Activated effector memory CD4-positive, alpha-beta T cell treated with Interleukin-2 at 50 U/mL for 16 hours (primary cell): ENCODE data around the gene SLC22A31.
"Not testable (repeated sequence)": the region's sequence is repeated elsewhere in the genome, so short reads cannot be mapped to it uniquely, and the experiment has no call there.

ENCODE experiments used
- DNase-seq: peaks from one replicate; pipeline ENCODE4 v3.0.0-alpha.2; 2020

SLC22A31 gene

GRCh38 chr16:89192956-89193575 lies 7.3 kb downstream of the SLC22A31 start:
- DNase-seq = no peak

- peak; percentile 41 for DNase-seq
Measured at GRCh38 chr16:89192186-89192955, 8.0 kb downstream of the SLC22A31 start.

- DNase-seq = no peak
Measured at GRCh38 chr16:89191901-89192185, 8.5 kb downstream of the SLC22A31 start.

GRCh38 chr16:89191033-89191900 lies 9.1 kb downstream of the SLC22A31 start:
- no peak for DNase-seq

GRCh38 chr16:89190150-89190958 lies 10.0 kb downstream of the SLC22A31 start:
- DNase-seq = no peak

GRCh38 chr16:89189358-89190025 lies 10.8 kb downstream of the SLC22A31 start:
- no peak for DNase-seq

GRCh38 chr16:89188471-89189357 lies 11.6 kb downstream of the SLC22A31 start:
- not testable (repeated sequence) for DNase-seq

- no peak for DNase-seq
Measured at GRCh38 chr16:89187770-89188392, 12.5 kb downstream of the SLC22A31 start.

GRCh38 chr16:89187032-89187769 lies 13.1 kb downstream of the SLC22A31 start:
- no peak for DNase-seq

- DNase-seq = not testable (repeated sequence)
Measured at GRCh38 chr16:89186593-89187031, 13.7 kb downstream of the SLC22A31 start.

- DNase-seq = not testable (repeated sequence)
Measured at GRCh38 chr16:89185887-89186592, 14.3 kb downstream of the SLC22A31 start.

GRCh38 chr16:89184933-89185794 lies 15.2 kb downstream of the SLC22A31 start:
- DNase-seq = no peak

- DNase-seq = no peak
Measured at GRCh38 chr16:89184677-89184932, 15.7 kb downstream of the SLC22A31 start.

- no peak for DNase-seq
Measured at GRCh38 chr16:89183975-89184676, 16.2 kb downstream of the SLC22A31 start.

- DNase-seq = no peak
Measured at GRCh38 chr16:89183463-89183862, 16.9 kb downstream of the SLC22A31 start.

GRCh38 chr16:89179656-89180315 lies 20.6 kb downstream of the SLC22A31 start:
- DNase-seq = no peak

- no peak for DNase-seq
Measured at GRCh38 chr16:89179148-89179484, 21.2 kb downstream of the SLC22A31 start.
